H1 (cell line): ENCODE data around the gene ZNF317. TPM values are rescaled to one million over a fixed set of nuclear protein-coding genes. Genes with fewer than 3 reads are reported as not detected.

Experiments
- CTCF ChIA-PET: fragments of 300-600 bp; sonication (Branson Sonifier 250); formaldehyde crosslinking; loops from one replicate; lab custom pipeline; 2021; ENCODE audit not compliant: partially characterized antibody; lab: Charles Lee
- POLR2A ChIA-PET: fragments of 300-600 bp; sonication (Branson Sonifier 250); formaldehyde crosslinking; loops from one replicate; lab custom pipeline; 2021; ENCODE audit warnings: inconsistent platforms; ENCODE audit not compliant: partially characterized antibody; lab: Charles Lee
- DNase-seq, 2 experiments: peaks; one replicate each; pipeline versions ENCODE4 v3.0.0 to v3.0.0-alpha.2; 2010 to 2022; ENCODE audit warnings: low spot score in 2 of 2, low read depth in 1 of 2, mixed read lengths in 1 of 2
- FAIRE-seq: peaks from 2 replicates; lab custom pipeline; 2011; peaks lifted over from hg19 to GRCh38; lab: Jason Lieb, UNC
- H2AFZ ChIP-seq: 2 replicates; pipeline ENCODE4 v1.8.1; 2012; ENCODE audit warnings: low read length, inconsistent platforms
- H2AK5ac ChIP-seq: 2 replicates; pipeline ENCODE4 v1.6.1; 2013; ENCODE audit warnings: low read depth, low read length
- H2BK120ac ChIP-seq: replicated peaks from 2 replicates; pipeline ENCODE3; 2013; ENCODE audit warnings: low read depth, low read length, inconsistent platforms
- H2BK12ac ChIP-seq: 2 replicates; pipeline ENCODE4 v1.6.1; 2013; ENCODE audit warnings: low read depth, low read length
- H2BK15ac ChIP-seq: 2 replicates; pipeline ENCODE4 v1.6.1; 2013; ENCODE audit warnings: low read length
- H2BK20ac ChIP-seq: 2 replicates; pipeline ENCODE4 v1.6.1; 2013; ENCODE audit warnings: low read length
- H2BK5ac ChIP-seq: 2 replicates; pipeline ENCODE4 v1.6.1; 2013; ENCODE audit warnings: low read depth, low read length
- H3K14ac ChIP-seq: 2 replicates; pipeline ENCODE4 v1.6.1; 2013; ENCODE audit warnings: inconsistent platforms; ENCODE audit not compliant: insufficient read length
- H3K18ac ChIP-seq: 2 replicates; pipeline ENCODE4 v1.6.1; 2013; ENCODE audit warnings: low read length; ENCODE audit errors: extremely low read depth
- H3K23ac ChIP-seq: 2 replicates; pipeline ENCODE4 v1.6.1; 2013; ENCODE audit warnings: inconsistent platforms; ENCODE audit not compliant: insufficient read length
- H3K23me2 ChIP-seq: 2 replicates; pipeline ENCODE4 v1.6.1; 2013; ENCODE audit warnings: low read depth, low read length
- H3K27ac ChIP-seq: 2 replicates; pipeline ENCODE4 v1.6.1; 2011; ENCODE audit warnings: low read depth, low read length, inconsistent platforms
- H3K27me3 ChIP-seq, 4 experiments: replicated peaks in 1 of 4; 1 replicate in 1 of 4; 2 replicates in 3 of 4; pipeline versions ENCODE4 v1.6.1 to v1.8.1; 2011 to 2013; ENCODE audit warnings: low read length in 3 of 4, mild to moderate bottlenecking in 3 of 4, inconsistent platforms in 2 of 4, mixed read lengths in 2 of 4, moderate library complexity in 1 of 4; ENCODE audit not compliant: control insufficient read depth in 3 of 4, insufficient read depth in 3 of 4; ENCODE audit errors: extremely low read depth in 1 of 4
- H3K36me3 ChIP-seq, 4 experiments: 2 replicates each; pipeline versions ENCODE4 v1.6.1 to v1.8.1; 2011 to 2013; ENCODE audit warnings: mild to moderate bottlenecking in 4 of 4, low read length in 3 of 4, moderate library complexity in 2 of 4, control low read depth in 1 of 4, inconsistent platforms in 1 of 4; ENCODE audit not compliant: insufficient read depth in 4 of 4, control insufficient read depth in 2 of 4
- H3K4ac ChIP-seq: replicated peaks from 2 replicates; pipeline ENCODE3; 2013; ENCODE audit warnings: low read length, low read depth, mixed read lengths, inconsistent platforms; ENCODE audit not compliant: insufficient read length
- H3K4me1 ChIP-seq, 4 experiments: replicated peaks in 1 of 4; 1 replicate in 1 of 4; 2 replicates in 3 of 4; pipeline versions ENCODE4 v1.6.1 to v1.8.1; 2011 to 2013; ENCODE audit warnings: low read length in 3 of 4, inconsistent platforms in 2 of 4, mixed read lengths in 1 of 4; ENCODE audit not compliant: insufficient read depth in 4 of 4, control insufficient read depth in 3 of 4
- H3K4me2 ChIP-seq, 2 experiments: 2 replicates each; pipeline versions ENCODE4 v1.6.1 to v1.8.1; 2011 to 2013; ENCODE audit warnings: low read depth in 2 of 2, low read length in 2 of 2, control low read depth in 1 of 2, inconsistent platforms in 1 of 2, mild to moderate bottlenecking in 1 of 2; ENCODE audit not compliant: insufficient read depth in 1 of 2
- H3K4me3 ChIP-seq, 4 experiments: fragments of 200-600, 300-600 bp in 1 of 4; sonication (generic), shearing (Covaris generic), sonication (Bioruptor Twin) in 1 of 4; 2 replicates each; pipeline versions ENCODE4 v1.5.1 to v1.8.1; 2011 to 2016; ENCODE audit warnings: low read length in 4 of 4, low read depth in 3 of 4, control low read depth in 2 of 4, inconsistent platforms in 2 of 4, mild to moderate bottlenecking in 2 of 4, mixed read lengths in 1 of 4, moderate library complexity in 1 of 4; ENCODE audit not compliant: insufficient read depth in 2 of 4; ENCODE audit errors: extremely low read depth in 1 of 4
- H3K56ac ChIP-seq: replicated peaks from 2 replicates; pipeline ENCODE3; 2013; ENCODE audit warnings: low read depth, mild to moderate bottlenecking, mixed read lengths, low read length, inconsistent platforms; ENCODE audit not compliant: insufficient read length
- H3K79me1 ChIP-seq: 2 replicates; pipeline ENCODE4 v1.6.1; 2013; ENCODE audit warnings: low read depth, low read length, control low read depth
- H3K79me2 ChIP-seq, 2 experiments: 2 replicates each; pipeline versions ENCODE4 v1.6.1 to v1.8.1; 2012 to 2013; ENCODE audit warnings: low read length in 2 of 2, mild to moderate bottlenecking in 2 of 2, inconsistent platforms in 1 of 2; ENCODE audit not compliant: insufficient read depth in 2 of 2, control insufficient read depth in 1 of 2
- H3K9ac ChIP-seq, 4 experiments: replicated peaks in 1 of 4; 1 replicate in 1 of 4; 2 replicates in 3 of 4; pipeline versions ENCODE4 v1.6.1 to v1.8.1; 2011 to 2013; ENCODE audit warnings: low read depth in 3 of 4, low read length in 3 of 4, control low read depth in 2 of 4, mild to moderate bottlenecking in 2 of 4, moderate library complexity in 2 of 4, inconsistent platforms in 1 of 4; ENCODE audit errors: extremely low read depth in 1 of 4
- H3K9me3 ChIP-seq, 2 experiments: 2 replicates each; pipeline versions ENCODE4 v1.6.1 to v1.8.1; 2012 to 2013; ENCODE audit warnings: mild to moderate bottlenecking in 2 of 2, moderate library complexity in 2 of 2, control low read depth in 1 of 2, inconsistent platforms in 1 of 2, low read depth in 1 of 2, low read length in 1 of 2, mixed read lengths in 1 of 2; ENCODE audit not compliant: insufficient read depth in 2 of 2
- H4K20me1 ChIP-seq, 2 experiments: replicated peaks in 1 of 2; 2 replicates each; pipeline versions ENCODE3 to v1.8.1; 2011 to 2013; ENCODE audit warnings: inconsistent platforms in 2 of 2, low read length in 2 of 2, mild to moderate bottlenecking in 1 of 2; ENCODE audit not compliant: insufficient read depth in 2 of 2, control insufficient read depth in 1 of 2
- H4K5ac ChIP-seq: 2 replicates; pipeline ENCODE4 v1.6.1; 2013; ENCODE audit warnings: low read length, low read depth, mixed read lengths, inconsistent platforms; ENCODE audit not compliant: insufficient read length
- H4K8ac ChIP-seq: 2 replicates; pipeline ENCODE4 v1.8.0; 2013; ENCODE audit warnings: mild to moderate bottlenecking, moderate library complexity, low read length, inconsistent platforms; ENCODE audit not compliant: insufficient read depth; ENCODE audit errors: extremely low read depth
- H4K91ac ChIP-seq: replicated peaks from 2 replicates; pipeline ENCODE3; 2013; ENCODE audit warnings: low read length, mixed read lengths, inconsistent platforms; ENCODE audit not compliant: insufficient read length
- CBX8 ChIP-seq: fragments of 300-800, 300-1000 bp; sonication (generic); IDR thresholded peaks from 2 replicates; pipeline ENCODE4 v1.7.1; 2016; ENCODE audit warnings: low read depth, low read length, borderline replicate concordance
- CEBPB ChIP-seq: IDR thresholded peaks from 2 replicates; pipeline ENCODE4 v1.6.1; 2012; ENCODE audit warnings: low read depth, low read length
- CTBP2 ChIP-seq: IDR thresholded peaks from 2 replicates; pipeline ENCODE4 v1.7.0; 2011; ENCODE audit warnings: borderline replicate concordance, mild to moderate bottlenecking, moderate library complexity, mixed read lengths, low read length; ENCODE audit not compliant: insufficient read depth, insufficient read length
- EZH2 ChIP-seq: fragments of 200-600 bp; sonication (generic); IDR thresholded peaks from 2 replicates; pipeline ENCODE4 v1.7.1; 2012; ENCODE audit warnings: low read depth, mild to moderate bottlenecking, moderate library complexity, low read length, inconsistent platforms; ENCODE audit not compliant: severe bottlenecking
- KDM4A ChIP-seq: IDR thresholded peaks from one replicate; pipeline ENCODE4 v1.7.1; 2012; ENCODE audit warnings: low read depth, mild to moderate bottlenecking, moderate library complexity, low read length, inconsistent platforms; ENCODE audit not compliant: severe bottlenecking
- RAD21 ChIP-seq, 2 experiments: IDR thresholded peaks in 1 of 2; conservative IDR thresholded peaks in 1 of 2; 2 replicates each; pipeline ENCODE4 v1.6.1; 2011; ENCODE audit warnings: low read depth in 2 of 2, low read length in 2 of 2, improper control_type of control experiment in 1 of 2, inconsistent platforms in 1 of 2, mild to moderate bottlenecking in 1 of 2, moderate library complexity in 1 of 2
- SP1 ChIP-seq: IDR thresholded peaks from 2 replicates; pipeline ENCODE4 v1.6.1; 2011; ENCODE audit warnings: low read depth, low read length
- TAF1 ChIP-seq: IDR thresholded peaks from 2 replicates; pipeline ENCODE4 v1.6.1; 2011; ENCODE audit warnings: mild to moderate bottlenecking, low read depth, low read length
- USF2 ChIP-seq: IDR thresholded peaks from 2 replicates; pipeline ENCODE4 v1.6.1; 2011; ENCODE audit warnings: low read length, improper control_type of control experiment
- WGBS, 2 experiments: shearing (Covaris generic) in 1 of 2; methylation state at CpG; one replicate each; pipeline versions ENCODE4 v1.1.6 to v1.1.7; 2013 to 2015; ENCODE audit warnings: low lambda C conversion rate in 2 of 2, mixed read lengths in 2 of 2, inconsistent platforms in 1 of 2, low coverage in 1 of 2, missing lambda C conversion rate in 1 of 2; ENCODE audit not compliant: insufficient replicate concordance in 2 of 2, insufficient coverage in 1 of 2, insufficient read length in 1 of 2; ENCODE audit errors: extremely low coverage in 1 of 2, missing lambda C conversion rate in 1 of 2; 5-methylcytosine and 5-hydroxymethylcytosine counted together
- polyA plus RNA-seq, 7 experiments: library from polyadenylated mRNA; depleted of rRNA in 3 of 7; stranded (reverse) in 5 of 7; unstranded in 2 of 7; fragments of >200 nt in 5 of 7; fragments of 200-250 nt in 2 of 7; gene quantifications; 1 replicate in 5 of 7; 2 replicates in 1 of 7; 4 replicates in 1 of 7; pipeline versions ENCODE4 v1.2.1 to v1.2.3, GENCODE V29; 2011 to 2013; ENCODE audit warnings: missing spikeins in 2 of 7, mixed read lengths in 2 of 7
- total RNA-seq: library from RNA; stranded (reverse); fragmentation: NEBNext Ultra II Directional; extraction: Animal tissue kit (Norgen Biotek cat#: 25700); gene quantifications from 2 replicates; pipeline ENCODE4 v1.2.1, GENCODE V29; 2021

Gene ZNF317
- total and polyA plus RNA-seq, 2 of the 8 experiments (the other 6 are each of a cell fraction or from before 2014, with no cell fraction given) = 22.6 to 41.5 TPM

GRCh38 chr19:9107375-9107774, 32.8 kb upstream of the ZNF317 start, which contains the start of gene OR7G2:
TSS of gene OR7G2 (minus strand) at chr19:9107475. CDS start at chr19:9103243, 4,232 bp downstream.
- Histone ChIP-seq H3K18ac (no peak within 1 kb of the TSS), H3K4me1 (no peaks in the 10 kb centered on the region), H2AFZ (no peak within 1 kb of the TSS), H3K56ac (no peak within 1 kb of the TSS), H3K79me1 (no peaks in the 10 kb centered on the region), H4K5ac (no peak within 1 kb of the TSS), H3K79me2 (no peaks in the 10 kb centered on the region), H2BK15ac (no peak within 1 kb of the TSS), H3K4ac (no peak within 1 kb of the TSS), H2BK20ac (no peak within 1 kb of the TSS), H3K4me2 (no peak within 1 kb of the TSS), H3K23me2 (no peaks in the 10 kb centered on the region), H3K27ac (no peak within 1 kb of the TSS), H3K36me3 (no peaks in the 10 kb centered on the region), H4K91ac (no peak within 1 kb of the TSS), H2AK5ac (no peak within 1 kb of the TSS), H3K4me3 (no peak within 1 kb of the TSS), H3K9ac (no peak within 1 kb of the TSS), H3K27me3 (no peaks in the 10 kb centered on the region), H2BK5ac (no peak within 1 kb of the TSS), H4K8ac (no peak within 1 kb of the TSS), H3K23ac (no peak within 1 kb of the TSS), H2BK12ac (no peak within 1 kb of the TSS), H2BK120ac (no peak within 1 kb of the TSS), H3K9me3 (peaks cover 35% of the 10 kb centered on the region in 2 experiments), H4K20me1 (no peaks in the 10 kb centered on the region), H3K14ac (no peak within 1 kb of the TSS)
- 69% methylated on average over 8 of the region's 8 CpGs; no CpG with 5 or more reads in 1 of the 2 experiments for WGBS, 2 experiments
- ChIA-PET POLR2A (no interaction called here), CTCF (interaction anchor here (1.4 kb wide), 1 partner anchor 120 kb away, joined by 4 read pairs; no protein-coding TSS in a partner anchor)
- TF ChIP-seq SP1 (no peak), RAD21 (IDR thresholded peaks at IDR 0.05 in 1 of 2, conservative IDR thresholded peaks at IDR 0.05 in 1 of 2; ENCODE audit: low read depth in 2 of 2, low read length in 2 of 2) (no peak), KDM4A (no peak), CBX8 (no peak), EZH2 (no peak), USF2 (no peak), CTBP2 (no peak), CEBPB (no peak), TAF1 (no peak)
- no peak for DNase-seq
- no peak for FAIRE-seq
